CD4-positive, alpha-beta T cell treated with Interleukin-2 at 100 ng/mL for 4 hours (primary cell): ENCODE data around the gene KCNC3.

Source experiments
- DNase-seq: peaks from one replicate; pipeline ENCODE4 v3.0.0-alpha.2; 2020; ENCODE audit warnings: low spot score

The KCNC3 gene

GRCh38 chr19:50310759-50311465 is 18.3 kb downstream of the KCNC3 start:
- no peak for DNase-seq

- DNase-seq, result no peak
These were observed 19.6 kb downstream of the KCNC3 start for GRCh38 chr19:50309396-50310125.

GRCh38 chr19:50308991-50309390 is 20.2 kb downstream of the KCNC3 start:
- no peak for DNase-seq

GRCh38 chr19:50303558-50303957 is 25.6 kb downstream of the KCNC3 start:
- DNase-seq, result no peak

GRCh38 chr19:50301607-50301971 is 27.6 kb downstream of the KCNC3 start:
- DNase-seq, result no peak

GRCh38 chr19:50300814-50301606 is 28.2 kb downstream of the KCNC3 start:
- no peak for DNase-seq

GRCh38 chr19:50300051-50300450 is 29.1 kb downstream of the KCNC3 start:
- DNase-seq, result no peak

- no peak for DNase-seq
These were observed 35.7 kb downstream of the KCNC3 start for GRCh38 chr19:50293263-50294004.

GRCh38 chr19:50292216-50292827 is 36.9 kb downstream of the KCNC3 start:
- no peak for DNase-seq

GRCh38 chr19:50290775-50291174 is 38.4 kb downstream of the KCNC3 start:
- DNase-seq, result no peak

- DNase-seq, result no peak
These were observed 39.2 kb downstream of the KCNC3 start for GRCh38 chr19:50290011-50290410.

GRCh38 chr19:50288954-50289353 is 40.2 kb downstream of the KCNC3 start:
- DNase-seq, result no peak

GRCh38 chr19:50287331-50287730 is 41.8 kb downstream of the KCNC3 start:
- no peak for DNase-seq

GRCh38 chr19:50286443-50286842 is 42.7 kb downstream of the KCNC3 start:
- DNase-seq, result no peak

GRCh38 chr19:50285833-50286232 is 43.3 kb downstream of the KCNC3 start:
- DNase-seq, result no peak

- DNase-seq, result no peak
These were observed 47.7 kb downstream of the KCNC3 start for GRCh38 chr19:50281491-50281890.

GRCh38 chr19:50280983-50281382 is 48.2 kb downstream of the KCNC3 start:
- DNase-seq, result no peak

GRCh38 chr19:50280074-50280473 is 49.1 kb downstream of the KCNC3 start:
- no peak for DNase-seq

GRCh38 chr19:50277966-50278580 is 51.1 kb downstream of the KCNC3 start:
- DNase-seq, result no peak

GRCh38 chr19:50276370-50277063 is 52.7 kb downstream of the KCNC3 start:
- no peak for DNase-seq
